ENCODE measurements around the gene HOXD13.

Gene HOXD13

DNA sequence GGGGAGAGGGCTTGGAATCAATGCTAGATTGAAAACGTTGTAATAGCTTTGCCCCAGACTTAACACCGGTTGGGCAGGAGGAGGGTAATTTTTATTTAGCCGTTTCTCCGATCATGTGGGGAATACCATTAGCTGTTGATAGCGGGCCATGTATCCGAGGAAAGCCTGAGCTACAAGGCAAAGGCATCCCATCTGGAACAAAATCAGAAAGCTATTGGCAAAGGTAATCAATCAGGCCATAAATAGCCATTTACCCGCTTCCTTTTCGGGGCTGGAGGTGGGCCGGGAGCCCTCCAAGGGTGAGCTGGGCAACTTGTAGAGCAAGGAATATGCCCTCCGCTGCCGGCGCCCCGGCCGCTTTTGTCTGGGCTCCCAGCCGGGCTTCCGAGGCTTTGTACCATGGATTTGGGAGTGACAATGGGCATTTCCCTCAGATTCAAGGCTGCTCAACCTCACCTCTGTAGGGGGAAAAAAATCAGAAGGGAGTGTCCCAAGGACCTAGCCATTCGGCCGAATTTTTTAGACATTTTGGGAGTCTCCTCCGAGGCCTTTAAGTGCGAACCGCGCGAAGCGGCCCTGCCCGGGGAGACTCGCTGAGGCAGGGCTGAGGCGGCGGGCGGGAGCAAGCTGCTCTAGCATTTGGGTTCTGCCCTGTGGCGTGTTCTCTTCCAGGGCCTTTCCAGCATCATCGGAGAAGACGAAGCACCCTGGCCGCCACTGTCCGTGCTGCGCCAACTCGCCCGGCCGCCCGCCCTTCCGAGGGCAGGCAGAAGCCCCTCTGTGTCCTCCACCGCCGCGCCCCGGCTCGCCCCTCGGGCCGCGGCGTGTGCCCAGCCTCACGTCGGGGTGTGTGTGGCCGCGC, 28.9 kb downstream of the HOXD13 start:
- no peak for DNase-seq

DNA sequence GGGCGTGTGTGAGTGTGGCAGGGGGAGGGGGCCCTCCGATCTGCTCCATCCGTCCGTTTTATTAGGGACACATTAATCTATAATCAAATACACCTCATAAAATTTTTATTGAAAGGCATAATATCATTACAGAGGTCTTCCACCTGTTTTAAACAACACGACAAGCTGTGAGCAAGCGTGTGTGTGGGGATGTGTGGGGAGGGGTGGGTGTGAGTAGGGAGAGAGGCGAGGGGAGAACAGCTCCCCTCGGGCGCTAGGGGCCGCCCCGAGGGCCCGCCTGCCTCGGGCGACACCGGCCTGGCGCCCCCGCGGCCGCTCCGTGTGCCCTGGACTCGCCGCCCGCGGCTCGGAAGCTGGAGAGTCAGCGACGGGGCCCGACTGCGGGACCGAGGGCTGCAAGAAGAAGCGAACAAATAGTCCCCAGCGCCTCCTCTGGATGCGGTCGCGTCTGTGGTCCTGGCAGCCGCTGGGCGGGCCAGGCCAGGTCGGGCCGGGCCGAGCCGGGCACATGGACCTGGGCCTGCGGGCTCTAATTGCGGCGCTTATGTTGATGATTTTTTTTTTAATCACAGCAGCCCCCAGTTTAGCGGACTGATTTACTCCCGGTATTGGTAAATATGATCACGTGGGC, 29.6 kb downstream of the HOXD13 start:
- DNase-seq = no peak

DNA sequence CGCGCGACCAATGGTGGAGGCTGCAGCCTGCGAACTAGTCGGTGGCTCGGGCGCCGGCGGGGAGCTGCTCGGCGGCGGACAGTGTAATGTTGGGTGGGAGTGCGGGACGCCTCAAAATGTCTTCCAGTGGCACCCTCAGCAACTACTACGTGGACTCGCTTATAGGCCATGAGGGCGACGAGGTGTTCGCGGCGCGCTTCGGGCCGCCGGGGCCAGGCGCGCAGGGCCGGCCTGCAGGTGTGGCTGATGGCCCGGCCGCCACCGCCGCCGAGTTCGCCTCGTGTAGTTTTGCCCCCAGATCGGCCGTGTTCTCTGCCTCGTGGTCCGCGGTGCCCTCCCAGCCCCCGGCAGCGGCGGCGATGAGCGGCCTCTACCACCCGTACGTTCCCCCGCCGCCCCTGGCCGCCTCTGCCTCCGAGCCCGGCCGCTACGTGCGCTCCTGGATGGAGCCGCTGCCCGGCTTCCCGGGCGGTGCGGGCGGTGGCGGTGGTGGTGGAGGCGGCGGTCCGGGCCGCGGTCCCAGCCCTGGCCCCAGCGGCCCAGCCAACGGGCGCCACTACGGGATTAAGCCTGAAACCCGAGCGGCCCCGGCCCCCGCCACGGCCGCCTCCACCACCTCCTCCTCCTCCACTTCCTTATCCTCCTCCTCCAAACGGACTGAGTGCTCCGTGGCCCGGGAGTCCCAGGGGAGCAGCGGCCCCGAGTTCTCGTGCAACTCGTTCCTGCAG, 30.3 kb downstream of the HOXD13 start, which contains the start of gene HOXD9:
Gene HOXD9, plus strand, starts transcription at position 37 of the 728 bp plus-strand sequence. Its CDS starts 50 bp downstream, at position 87.
- DNase-seq = peak; percentile 50

DNA sequence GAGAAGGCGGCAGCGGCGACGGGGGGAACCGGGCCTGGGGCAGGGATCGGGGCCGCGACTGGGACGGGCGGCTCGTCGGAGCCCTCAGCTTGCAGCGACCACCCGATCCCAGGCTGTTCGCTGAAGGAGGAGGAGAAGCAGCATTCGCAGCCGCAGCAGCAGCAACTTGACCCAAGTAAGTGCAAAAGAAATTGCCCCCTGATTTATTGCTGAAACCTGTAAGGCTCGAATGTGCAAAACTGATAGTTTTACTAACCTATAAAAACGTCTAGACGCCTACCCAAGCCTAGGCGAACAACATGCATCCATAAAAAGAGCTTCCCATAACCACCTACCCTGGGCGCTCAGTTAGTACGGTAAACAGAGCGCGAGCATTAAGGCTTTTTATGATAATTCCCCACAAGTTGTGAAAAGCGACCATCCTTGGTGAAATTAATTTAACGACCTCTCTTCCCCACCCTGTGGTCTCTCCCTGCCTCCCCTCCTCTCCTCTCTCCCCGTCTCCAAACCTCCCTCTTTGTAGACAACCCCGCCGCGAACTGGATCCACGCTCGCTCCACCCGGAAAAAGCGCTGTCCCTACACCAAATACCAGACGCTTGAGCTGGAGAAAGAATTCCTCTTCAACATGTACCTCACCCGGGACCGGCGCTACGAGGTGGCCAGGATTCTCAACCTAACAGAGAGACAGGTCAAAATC, 31.0 kb downstream of the HOXD13 start:
- DNase-seq = no peak

DNA sequence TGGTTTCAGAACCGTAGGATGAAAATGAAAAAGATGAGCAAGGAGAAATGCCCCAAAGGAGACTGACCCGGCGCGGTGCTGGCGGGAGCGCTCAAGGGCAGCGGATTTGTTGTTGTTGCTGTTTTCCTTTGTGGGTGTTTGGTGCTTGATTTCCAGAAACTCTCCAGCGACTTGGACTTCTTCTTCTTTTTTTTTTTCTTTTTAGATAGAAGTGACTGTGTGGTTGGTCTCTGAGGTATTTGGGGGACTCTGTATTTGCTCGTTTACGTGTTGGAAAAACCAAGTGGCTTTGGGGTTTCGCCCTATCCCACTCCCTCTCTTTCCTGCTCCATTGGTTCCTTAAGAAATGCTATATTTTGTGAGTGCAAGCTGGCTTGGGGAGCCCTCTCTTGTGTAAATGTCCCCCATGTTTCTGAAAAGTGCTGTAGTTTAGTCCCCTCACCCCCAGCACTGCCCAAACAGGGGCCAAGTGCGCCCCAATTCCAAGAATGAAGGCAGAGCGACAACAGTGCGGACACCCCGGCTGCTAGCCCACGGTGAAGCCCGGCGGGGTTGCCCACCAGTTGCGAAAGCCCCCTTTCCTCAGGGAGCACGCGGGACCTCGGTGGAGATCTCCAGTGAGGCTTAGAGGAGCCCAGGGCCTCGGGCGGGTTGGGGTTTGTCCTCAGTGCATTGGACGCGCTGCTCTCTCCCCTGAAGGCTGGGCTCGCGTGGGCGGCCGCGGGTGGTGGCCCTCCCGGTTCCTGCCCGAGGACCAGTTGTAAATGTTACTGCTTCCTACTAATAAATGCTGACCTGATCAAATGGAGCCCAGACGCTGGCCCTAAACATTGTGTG, 31.8 kb downstream of the HOXD13 start:
- no peak for DNase-seq

DNA sequence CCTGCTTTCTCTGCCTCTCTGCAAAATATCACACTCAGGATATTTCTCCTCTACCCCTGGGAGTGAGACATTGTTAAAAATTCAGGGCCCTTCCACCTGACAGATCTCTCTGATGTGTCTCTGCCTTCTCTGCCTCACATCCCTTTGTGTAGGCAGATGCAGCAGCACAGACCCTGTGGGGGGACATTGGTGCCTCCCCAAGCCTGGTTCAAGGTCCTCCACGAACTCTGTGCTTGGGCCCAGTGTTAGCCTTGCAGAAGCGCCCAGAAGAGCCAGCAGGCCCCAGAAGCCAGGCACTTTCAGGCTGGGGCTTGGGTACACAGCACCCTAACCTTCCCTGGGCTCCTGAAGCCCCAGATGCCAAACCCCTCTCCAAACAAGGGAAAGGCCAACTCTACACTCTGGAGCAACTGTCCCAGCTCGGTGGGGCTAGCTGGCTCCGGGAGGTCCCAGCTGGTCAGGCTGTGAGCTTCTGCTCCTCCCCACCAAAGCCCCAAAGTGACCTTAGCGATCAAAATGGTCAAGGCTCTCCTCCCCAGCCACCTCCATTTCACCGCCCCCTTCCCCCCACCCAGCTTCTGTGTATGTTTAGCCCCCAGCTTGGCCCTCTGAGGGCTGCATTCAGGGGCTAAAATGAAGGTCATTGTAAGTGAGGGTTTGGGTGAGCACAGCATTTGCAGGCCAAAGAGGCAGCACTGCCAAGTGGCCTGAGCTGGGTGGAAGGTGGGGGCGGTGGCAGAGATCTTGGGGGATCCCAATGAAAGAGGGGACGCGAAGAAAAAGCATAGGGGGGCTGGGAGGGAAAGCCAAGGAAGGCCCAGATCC, 32.6 kb downstream of the HOXD13 start:
- DNase-seq = no peak

DNA sequence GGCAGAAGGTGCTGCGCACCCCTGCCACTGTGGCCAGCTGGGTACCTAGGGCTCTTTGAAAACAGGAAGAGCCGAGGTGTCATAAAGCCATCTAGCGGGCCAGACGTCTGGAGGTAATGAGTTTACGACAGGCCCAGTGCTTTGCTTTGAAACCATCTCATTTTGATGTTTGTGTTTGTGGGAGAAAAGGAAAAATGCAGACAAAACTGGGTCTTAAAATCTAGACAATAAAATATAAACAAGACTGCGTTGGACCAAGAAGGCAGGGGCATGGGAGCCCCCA, 33.2 kb downstream of the HOXD13 start:
- DNase-seq = no peak

DNA sequence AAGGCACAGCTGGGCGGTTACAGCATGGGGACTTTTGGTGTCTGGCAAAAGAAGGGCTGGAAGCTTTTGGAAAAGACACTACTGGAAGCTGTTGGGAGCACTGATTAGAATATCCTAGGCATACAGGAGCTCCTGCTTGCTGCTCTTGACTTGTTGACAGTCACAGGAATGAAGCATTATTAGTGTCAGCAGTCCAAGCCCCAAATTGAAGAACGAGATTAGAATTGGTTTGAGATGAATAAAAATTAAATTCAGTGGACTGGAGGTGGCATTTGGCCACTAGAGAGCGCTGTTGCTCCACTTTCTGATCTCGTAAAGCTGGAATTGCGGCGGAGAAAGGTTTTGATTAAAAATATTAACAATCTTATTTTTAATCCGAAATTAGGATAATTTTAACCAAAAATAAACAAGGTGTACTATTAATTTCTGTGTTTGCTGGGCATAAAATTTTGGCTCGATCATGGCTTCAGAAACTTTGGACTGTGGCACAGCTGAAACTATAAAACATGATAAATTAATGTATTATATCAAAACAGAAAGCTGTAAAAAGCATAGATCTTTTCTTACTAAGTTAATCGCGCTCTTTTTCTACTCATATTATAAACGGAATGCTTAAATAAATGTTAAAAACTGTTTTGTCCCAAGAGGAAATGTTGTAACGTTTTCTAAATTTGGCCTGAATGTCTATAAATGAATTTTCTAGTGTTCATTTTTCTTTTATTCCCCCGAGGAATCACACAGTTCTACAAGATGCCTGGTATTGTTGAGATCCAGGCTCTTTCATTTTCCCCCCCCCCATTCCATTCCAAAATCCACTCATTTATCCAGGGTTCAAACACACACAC, 34.6 kb downstream of the HOXD13 start:
- DNase-seq = peak; percentile 83

DNA sequence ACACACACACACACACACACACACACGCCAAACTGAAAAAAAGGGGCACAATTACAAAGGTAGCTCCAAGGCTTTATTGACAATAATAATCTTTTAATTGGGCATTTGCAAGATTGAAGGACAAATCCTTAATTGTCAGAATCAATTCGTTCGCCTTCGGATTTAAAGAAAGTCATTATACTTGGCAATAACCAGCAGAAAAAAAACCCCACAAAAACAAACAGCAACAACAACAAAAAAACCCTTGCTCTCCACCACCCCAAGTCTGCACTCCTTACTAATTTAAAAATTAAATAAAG, 35.2 kb downstream of the HOXD13 start:
- no peak for DNase-seq

DNA sequence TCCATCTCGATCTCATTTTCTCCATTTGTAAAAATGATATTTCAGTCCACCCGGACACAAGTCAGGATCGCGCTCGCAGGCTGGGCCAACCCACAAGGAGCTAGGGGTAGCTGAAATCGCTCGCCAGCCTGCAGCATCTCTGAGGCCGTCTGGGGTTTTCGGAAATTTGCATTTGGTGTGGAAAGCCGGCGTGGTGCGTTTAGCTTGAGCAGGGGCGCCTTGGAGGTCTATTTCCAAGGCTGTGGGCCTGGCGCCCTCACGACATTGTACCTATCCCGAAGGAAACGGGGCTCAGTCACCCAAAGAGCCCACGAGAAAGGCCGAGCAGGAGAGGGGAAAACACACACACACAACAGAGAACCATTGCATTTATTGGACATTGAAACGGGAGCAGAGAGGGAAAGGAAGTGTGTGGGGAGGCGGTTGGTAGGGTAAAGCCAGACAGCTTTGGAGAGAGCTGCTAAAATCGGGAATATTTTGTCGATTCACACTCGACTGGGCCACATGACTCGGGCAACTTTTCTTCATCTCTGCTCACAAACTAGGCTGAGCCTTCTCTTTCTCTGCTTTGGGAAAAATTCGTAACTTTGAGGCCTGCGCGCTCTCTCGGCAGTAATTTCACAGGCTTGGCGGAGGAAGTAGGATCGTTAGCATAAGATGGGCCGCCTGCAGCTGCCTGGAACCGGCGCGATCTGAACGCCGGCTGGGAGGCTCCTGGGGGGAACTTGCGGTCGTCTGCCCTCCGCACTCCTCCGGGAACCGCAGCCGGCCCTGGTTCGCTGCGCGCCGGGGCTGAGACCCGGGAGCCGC, 35.9 kb downstream of the HOXD13 start:
- DNase-seq = no peak

DNA sequence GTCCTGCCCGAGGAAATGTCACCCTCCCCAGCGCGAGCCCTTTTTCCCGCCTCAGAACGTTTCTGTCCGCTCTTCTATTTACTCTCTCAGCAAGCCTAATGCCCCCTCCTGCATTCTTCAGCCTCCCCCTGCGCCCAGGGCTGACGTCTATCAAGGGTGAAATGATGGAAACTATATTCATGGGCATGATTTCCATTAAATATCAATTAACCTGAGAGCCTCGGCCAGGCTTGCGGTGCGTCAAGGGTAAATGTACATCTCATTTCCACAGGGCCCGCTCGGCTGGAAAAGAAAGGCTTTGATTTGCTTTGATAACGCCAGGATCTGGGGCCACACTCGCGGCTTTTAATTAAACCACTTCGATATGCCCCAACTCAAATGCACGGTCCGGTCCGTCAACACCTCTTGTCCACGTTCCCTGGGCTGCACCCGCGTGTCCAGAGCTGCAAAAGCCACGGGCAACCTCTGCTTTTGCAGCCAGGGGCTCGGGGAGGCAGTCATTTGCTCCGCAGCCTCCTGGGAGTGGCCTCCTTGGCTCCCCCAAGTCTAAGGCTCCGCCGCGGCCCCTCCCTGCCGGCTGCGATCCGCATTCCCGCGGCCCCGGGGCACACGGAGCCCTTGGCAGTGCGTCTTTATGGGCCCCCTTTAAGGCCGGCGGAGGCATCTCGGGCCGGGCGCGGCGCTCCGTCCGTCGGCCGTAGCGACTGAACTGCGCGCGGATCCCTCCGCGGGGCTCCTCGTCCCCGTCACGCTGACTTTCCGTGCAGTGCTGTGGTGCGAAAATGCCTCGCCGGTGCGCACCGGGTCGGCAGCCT, 36.7 kb downstream of the HOXD13 start, which contains the start of gene HOXD8:
Gene HOXD8, plus strand, starts transcription at position 724 of the 815 bp plus-strand sequence. CDS start 662 bp downstream, outside the sequence.
- DNase-seq = peak; percentile 46

DNA sequence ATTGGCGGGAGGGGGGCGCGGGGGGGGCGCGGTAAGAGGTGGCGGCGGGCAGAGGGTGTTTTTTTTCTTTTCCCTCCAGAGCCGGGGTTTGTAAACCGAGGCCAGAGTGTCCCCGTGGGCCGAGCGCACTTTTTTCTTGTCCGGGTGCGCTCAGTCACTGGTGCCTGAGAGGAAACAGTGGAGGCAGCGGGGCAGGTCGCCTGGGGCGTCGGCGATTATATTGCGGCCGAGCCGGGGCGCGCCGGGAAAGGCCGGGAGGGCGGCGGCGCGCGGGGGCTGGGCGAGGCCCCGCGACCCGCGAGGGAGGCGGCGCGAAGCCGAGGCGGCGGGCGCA, 37.3 kb downstream of the HOXD13 start:
- no peak for DNase-seq

DNA sequence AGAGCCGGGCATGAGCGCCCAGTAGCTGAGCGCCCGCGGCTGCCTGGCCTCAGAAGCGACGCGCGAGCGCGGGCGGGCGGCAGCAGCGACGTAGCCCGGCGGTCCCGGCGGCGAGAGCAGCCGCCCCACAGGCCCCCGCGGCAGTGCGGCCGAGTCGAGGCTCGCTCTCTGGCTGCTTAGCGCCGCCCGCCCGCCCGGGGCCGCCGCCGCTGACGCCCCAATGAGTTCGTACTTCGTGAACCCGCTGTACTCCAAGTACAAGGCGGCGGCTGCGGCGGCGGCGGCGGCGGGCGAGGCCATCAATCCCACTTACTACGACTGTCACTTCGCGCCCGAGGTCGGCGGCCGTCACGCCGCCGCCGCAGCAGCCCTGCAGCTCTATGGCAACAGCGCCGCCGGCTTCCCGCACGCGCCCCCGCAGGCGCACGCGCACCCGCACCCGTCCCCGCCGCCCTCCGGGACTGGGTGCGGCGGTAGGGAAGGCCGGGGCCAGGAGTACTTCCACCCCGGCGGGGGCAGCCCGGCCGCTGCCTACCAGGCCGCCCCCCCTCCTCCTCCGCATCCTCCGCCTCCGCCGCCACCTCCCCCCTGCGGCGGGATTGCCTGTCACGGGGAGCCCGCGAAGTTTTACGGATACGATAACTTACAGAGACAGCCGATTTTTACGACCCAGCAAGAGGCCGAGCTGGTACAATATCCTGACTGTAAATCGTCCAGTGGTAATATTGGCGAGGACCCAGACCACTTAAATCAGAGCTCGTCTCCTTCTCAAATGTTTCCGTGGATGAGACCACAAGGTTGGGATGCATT, 37.8 kb downstream of the HOXD13 start:
- DNase-seq = peak; percentile 53

DNA sequence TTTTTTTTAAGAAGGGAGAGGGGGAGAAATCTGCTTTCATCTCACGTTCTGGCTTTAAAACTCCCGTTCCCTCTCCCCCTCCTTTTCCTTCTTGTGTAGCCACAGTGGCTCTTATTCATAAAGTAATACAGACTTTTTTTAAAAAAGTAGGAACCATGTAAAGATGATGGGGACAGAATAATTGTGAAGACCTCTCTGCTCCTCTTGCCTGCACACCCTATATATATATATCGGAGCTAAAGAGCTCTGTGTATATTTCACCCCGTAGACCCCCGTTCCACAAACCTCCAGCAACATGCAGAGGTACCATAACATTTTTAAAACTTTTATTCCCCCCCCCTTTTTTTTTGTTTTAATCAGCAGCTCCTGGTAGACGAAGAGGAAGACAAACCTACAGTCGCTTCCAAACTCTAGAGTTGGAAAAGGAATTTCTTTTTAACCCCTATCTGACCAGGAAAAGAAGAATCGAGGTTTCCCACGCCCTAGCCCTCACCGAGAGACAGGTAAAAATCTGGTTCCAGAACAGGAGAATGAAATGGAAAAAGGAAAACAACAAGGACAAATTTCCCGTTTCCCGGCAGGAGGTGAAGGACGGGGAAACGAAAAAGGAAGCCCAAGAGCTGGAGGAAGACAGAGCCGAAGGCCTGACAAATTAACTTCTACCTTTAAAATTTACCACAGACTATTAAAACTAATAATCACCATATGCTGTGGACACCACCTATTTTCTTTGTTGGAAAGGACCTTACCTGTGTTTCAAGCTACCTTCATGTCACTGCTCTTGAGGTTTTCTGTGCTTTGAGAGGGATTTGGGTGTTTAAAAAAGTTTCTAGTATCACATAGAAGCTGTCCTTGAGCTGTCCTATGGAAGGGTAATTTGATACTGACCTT, 38.7 kb downstream of the HOXD13 start:
- DNase-seq = no peak

DNA sequence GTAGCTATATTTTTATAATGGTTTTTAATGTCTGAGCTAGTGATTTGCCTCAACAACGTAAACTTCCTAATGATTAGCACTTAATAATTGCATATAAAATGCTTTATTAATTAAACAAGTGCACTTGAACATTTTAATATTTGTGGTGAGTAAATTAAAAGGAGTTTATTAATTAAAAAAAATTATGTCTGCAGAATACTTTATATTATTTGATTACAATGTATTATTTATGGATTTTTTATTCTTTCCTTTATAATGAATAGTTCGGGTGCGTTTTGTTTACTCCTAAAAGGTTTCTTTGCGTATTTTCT, 39.3 kb downstream of the HOXD13 start:
- no peak for DNase-seq

DNA sequence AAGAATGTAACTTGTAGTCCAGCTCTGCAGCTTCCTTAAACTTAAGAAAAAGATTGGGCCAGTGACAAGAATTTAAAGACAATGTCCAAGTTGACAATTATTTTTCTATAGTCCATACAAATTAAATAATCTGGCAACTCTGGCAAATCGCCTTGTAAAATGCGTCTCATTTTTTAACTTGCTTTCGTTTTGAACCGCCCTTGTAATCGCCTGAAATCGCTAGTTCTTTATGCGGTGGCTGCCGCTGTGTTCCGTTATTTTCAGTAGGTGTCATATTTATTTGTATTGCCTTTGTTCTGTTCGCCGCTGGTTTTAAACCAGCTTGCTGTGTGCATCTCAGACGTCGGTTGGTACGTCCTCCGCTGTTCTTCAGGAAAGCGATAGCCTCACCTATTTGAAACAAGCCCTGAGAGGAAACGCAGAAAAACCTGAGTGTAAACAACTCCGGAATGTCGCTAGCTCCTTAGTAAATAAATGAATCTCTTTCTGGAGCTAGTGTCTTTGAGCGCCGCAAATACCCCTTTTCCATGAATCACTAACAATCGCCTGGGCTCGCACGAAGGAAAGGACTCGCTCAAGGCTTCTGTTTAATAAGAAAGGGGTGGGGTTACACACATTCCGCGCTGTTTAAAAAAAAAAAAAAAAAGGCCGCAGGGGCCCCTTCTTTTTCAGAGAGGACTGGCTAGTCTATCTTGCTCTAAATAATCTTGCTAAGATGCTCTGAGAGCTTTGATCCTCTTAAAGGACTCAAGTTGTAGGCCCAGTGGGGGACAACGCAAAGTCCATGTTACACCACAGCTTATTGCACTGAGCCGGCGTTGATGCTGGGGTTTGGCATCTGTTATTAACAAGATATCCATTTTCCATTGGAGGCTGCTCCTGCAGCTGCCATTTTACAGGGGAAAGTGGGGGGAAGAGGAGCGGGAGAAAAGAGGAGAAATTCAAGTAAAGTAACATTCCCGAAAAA, 40.0 kb downstream of the HOXD13 start:
- DNase-seq = no peak

Data from stimulated activated CD8-positive, alpha-beta memory T cell treated with anti-CD3 and anti-CD28 coated beads, Interleukin-4, amount 100 ng/mL, for 48 hours (primary cell).